Tibial nerve (tissue), 4 donors: ENCODE results near the gene KCNA2.

Experiments used
- CTCF ChIP-seq, 5 experiments: fragments of 200-600 bp in 3 of 5; fragments of 450-650 bp in 2 of 5; sonication (generic) in 3 of 5; IDR thresholded peaks; one replicate each; pipeline ENCODE4 v1.5.1; 2016 to 2019; ENCODE audit warnings: antibody characterized with exemption in 5 of 5, mild to moderate bottlenecking in 3 of 5, moderate library complexity in 2 of 5
- EP300 ChIP-seq, 2 donors: sonication (generic); formaldehyde crosslinking; IDR thresholded peaks; one replicate each; pipeline ENCODE4 v1.6.1; 2017; ENCODE audit warnings: antibody characterized with exemption in 2 of 2, mild to moderate bottlenecking in 1 of 2

DNA sequence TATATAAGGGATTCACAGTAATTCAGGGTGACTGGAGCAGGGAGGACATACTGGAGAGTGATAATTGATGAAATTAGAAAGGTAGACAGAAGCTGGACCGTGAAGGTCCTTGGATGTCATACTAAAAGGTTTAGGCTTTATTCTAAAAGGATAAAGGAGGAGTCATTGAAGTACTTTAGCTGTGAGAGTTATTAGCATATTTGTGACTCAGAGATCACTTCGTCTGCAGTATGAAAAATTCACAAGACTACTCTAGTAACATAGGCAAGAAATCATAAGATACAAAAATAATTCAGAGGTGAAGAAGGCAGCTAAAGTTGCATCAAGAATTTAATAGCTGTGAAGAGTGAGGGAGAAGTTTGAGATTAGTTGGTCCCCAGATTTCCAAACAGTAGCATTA is 42.3 kb upstream of the KCNA2 start:
- no peak for TF ChIP-seq EP300 (IDR thresholded peaks at IDR 0.05)
- TF ChIP-seq CTCF (IDR thresholded peaks at IDR 0.05) = no peak
